Measurements from ENCODE around the gene NPTXR. TPM values are rescaled to one million over a fixed set of nuclear protein-coding genes. Genes with fewer than 3 reads are reported as not detected.
A peak's percentile ranks its signal among the peaks of the same experiment; 100 is the strongest.

The NPTXR gene
- polyA plus RNA-seq, 1 of the 3 experiments (the other 2 are of a cell fraction): 1.2 TPM

- Histone ChIP-seq H4K20me1 (ENCODE audit: insufficient read depth) (0 out of 2 replicates have a peak, but pooled peaks cover 3% of the 10 kb centered on the region), H3K4me1 (ENCODE audit: control insufficient read depth in 1 of 2, insufficient read depth in 2 of 2, low read depth in 1 of 2, low read length in 1 of 2) (peaks cover 0 to 5% of the 10 kb centered on the region in 2 experiments; a peak in 1 of 4 replicates), H3K79me2 (ENCODE audit: insufficient read depth) (no peaks in the 10 kb centered on the region), H3K9ac (no peak overlapping the region), H3K9me2 (no peaks in the 10 kb centered on the region), H3K4me2 (no peak overlapping the region), H3K9me3 (no peaks in the 10 kb centered on the region), H2AFZ (ENCODE audit: low read depth) (no peak overlapping the region), H3F3A (replicated peaks; ENCODE audit: insufficient read depth) (peaks cover 5% of the 10 kb centered on the region), H3K4me3 (ENCODE audit: low read depth in 2 of 2, low read length in 1 of 2) (no peak overlapping the region), H3K27ac (ENCODE audit: low read depth in 2 of 2, low read length in 1 of 2) (no peak overlapping the region), H3K36me3 (replicated peaks in 1 of 2; ENCODE audit: control insufficient read depth in 1 of 2, insufficient read depth in 2 of 2, low read length in 1 of 2) (peaks cover 0 to 10% of the 10 kb centered on the region in 2 experiments), H3K27me3 (ENCODE audit: insufficient read depth) (no peaks in the 10 kb centered on the region)
- CTCF ChIA-PET: interaction anchor here (0.6 to 4.8 kb wide), 34 partner anchors 9 to 266 kb away, joined by 3 to 37 read pairs (median 4); no protein-coding TSS in a partner anchor
- no peak for DNase-seq
- no peak for TF ChIP-seq GATA2 (CRISPR knock-in tag; IDR thresholded peaks at IDR 0.05)
- no peak for TF ChIP-seq RFX5 (IDR thresholded peaks at IDR 0.05; ENCODE audit: low read length)
- TF ChIP-seq CTCF (IDR thresholded peaks at IDR 0.05): no peak
- no peak for TF ChIP-seq RAD21 (IDR thresholded peaks at IDR 0.05; ENCODE audit: low read length)
- POLR2A ChIA-PET: interaction anchor here (1.0 kb wide), 1 partner anchor 17 kb away, joined by 3 read pairs; no protein-coding TSS in a partner anchor
- WGBS (ENCODE audit: low lambda C conversion rate): 60% methylated on average over 1 of the region's 3 CpGs
Measured at GRCh38 chr22:38869663-38870062, 25.8 kb upstream of the NPTXR start.

- peaks cover 0 to 5% of the 10 kb centered on the region in 2 experiments; a peak in 1 of 4 replicates for H3K4me1 ChIP-seq (ENCODE audit: control insufficient read depth in 1 of 2, insufficient read depth in 2 of 2, low read depth in 1 of 2, low read length in 1 of 2)
- CTCF ChIA-PET: interaction anchor here (0.8 to 4.8 kb wide), 20 partner anchors 9 to 265 kb away, joined by 3 to 37 read pairs (median 8); no protein-coding TSS in a partner anchor
Measured at GRCh38 chr22:38868886-38869381, 25.1 kb upstream of the NPTXR start.

More at GRCh38 chr22:38868886-38869381, 25.1 kb upstream of the NPTXR start:
- Histone ChIP-seq H3K9me2 (no peaks in the 10 kb centered on the region), H3K36me3 (replicated peaks in 1 of 2; ENCODE audit: control insufficient read depth in 1 of 2, insufficient read depth in 2 of 2, low read length in 1 of 2) (peaks cover 0 to 10% of the 10 kb centered on the region in 2 experiments), H3K9me3 (no peaks in the 10 kb centered on the region), H3K27me3 (ENCODE audit: insufficient read depth) (no peaks in the 10 kb centered on the region), H3K9ac (no peak overlapping the region), H3K79me2 (ENCODE audit: insufficient read depth) (no peaks in the 10 kb centered on the region), H3F3A (replicated peaks; ENCODE audit: insufficient read depth) (peaks cover 5% of the 10 kb centered on the region), H3K27ac (ENCODE audit: low read depth in 2 of 2, low read length in 1 of 2) (no peak overlapping the region; a peak in 1 of 4 replicates), H2AFZ (ENCODE audit: low read depth) (no peak overlapping the region), H3K4me2 (no peak overlapping the region), H3K4me3 (ENCODE audit: low read depth in 2 of 2, low read length in 1 of 2) (peak overlapping the region in 1 of 2 experiments; percentile 40; a peak in 1 of 4 replicates), H4K20me1 (ENCODE audit: insufficient read depth) (0 out of 2 replicates have a peak, but pooled peaks cover 3% of the 10 kb centered on the region)
- DNase-seq: peak; percentile 83
- WGBS (ENCODE audit: low lambda C conversion rate): 50% methylated on average over 2 of the region's 8 CpGs
- POLR2A ChIA-PET: no interaction called here
- TF ChIP-seq SMC3 (IDR thresholded peaks at IDR 0.05; ENCODE audit: low read depth, low read length) (peak; percentile 40), CTCF (IDR thresholded peaks at IDR 0.05) (peak; percentile 66), MXI1 (IDR thresholded peaks at IDR 0.05; ENCODE audit: low read depth, low read length) (peak; percentile 77), EP300 (IDR thresholded peaks at IDR 0.05; ENCODE audit: borderline replicate concordance in 1 of 2, low read depth in 1 of 2, low read length in 1 of 2) (no peak), RAD21 (IDR thresholded peaks at IDR 0.05; ENCODE audit: low read length) (peak; percentile 54)

Measured in SK-N-SH (cell line).